Measurements from ENCODE around the gene MAMDC4.

The MAMDC4 gene

GRCh38 chr9:136847826-136848392 lies 4.2 kb upstream of the MAMDC4 start:
- DNase-seq (ENCODE audit: low read depth), result peak; percentile 85
- TF ChIP-seq, protein P1, sequence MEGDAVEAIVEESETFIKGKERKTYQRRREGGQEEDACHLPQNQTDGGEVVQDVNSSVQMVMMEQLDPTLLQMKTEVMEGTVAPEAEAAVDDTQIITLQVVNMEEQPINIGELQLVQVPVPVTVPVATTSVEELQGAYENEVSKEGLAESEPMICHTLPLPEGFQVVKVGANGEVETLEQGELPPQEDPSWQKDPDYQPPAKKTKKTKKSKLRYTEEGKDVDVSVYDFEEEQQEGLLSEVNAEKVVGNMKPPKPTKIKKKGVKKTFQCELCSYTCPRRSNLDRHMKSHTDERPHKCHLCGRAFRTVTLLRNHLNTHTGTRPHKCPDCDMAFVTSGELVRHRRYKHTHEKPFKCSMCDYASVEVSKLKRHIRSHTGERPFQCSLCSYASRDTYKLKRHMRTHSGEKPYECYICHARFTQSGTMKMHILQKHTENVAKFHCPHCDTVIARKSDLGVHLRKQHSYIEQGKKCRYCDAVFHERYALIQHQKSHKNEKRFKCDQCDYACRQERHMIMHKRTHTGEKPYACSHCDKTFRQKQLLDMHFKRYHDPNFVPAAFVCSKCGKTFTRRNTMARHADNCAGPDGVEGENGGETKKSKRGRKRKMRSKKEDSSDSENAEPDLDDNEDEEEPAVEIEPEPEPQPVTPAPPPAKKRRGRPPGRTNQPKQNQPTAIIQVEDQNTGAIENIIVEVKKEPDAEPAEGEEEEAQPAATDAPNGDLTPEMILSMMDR (conservative IDR thresholded peaks at IDR 0.05; ENCODE audit: low read length), result no peak
- H3K4me3 ChIP-seq (ENCODE audit: low read length), result peak overlapping the region; percentile 99

DNA sequence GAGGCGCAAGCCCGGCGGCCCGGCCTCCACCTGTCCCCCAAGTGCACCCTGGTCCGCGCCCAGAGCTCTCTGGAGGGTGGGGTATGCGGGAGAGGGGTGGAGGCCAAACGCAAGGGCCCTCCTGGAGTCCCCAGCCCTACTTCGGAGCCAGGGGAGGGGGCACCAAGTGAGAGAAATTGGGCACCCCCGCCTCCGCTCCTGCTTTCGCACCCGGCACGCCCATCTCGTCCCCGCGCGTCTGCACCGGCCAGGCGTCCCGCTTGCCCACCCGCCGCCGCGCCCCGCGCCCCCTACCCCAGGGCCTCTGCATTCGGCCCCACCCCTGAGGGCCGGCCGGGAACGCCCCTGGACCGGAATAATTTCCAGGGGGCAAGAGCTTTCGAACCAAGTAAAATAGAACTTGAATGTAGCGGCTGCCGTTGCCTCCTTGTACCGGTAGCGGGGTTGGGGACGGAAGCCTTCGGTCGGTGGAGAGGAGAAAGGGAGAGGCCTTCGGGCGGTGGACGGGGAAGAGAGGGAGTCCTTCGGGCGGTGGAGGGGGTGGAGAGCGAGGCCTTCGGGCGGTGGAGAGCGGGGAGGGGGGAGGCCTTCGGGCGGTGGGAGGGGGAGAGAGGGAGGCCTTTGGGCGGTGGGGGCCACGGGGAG lies 3.6 kb upstream of the MAMDC4 start:
- TF ChIP-seq, protein P1 (conservative IDR thresholded peaks at IDR 0.05; ENCODE audit: low read length), result no peak
- no peak for DNase-seq (ENCODE audit: low read depth)
- H3K4me3 ChIP-seq (ENCODE audit: low read length), result peak overlapping the region; percentile 99

DNA sequence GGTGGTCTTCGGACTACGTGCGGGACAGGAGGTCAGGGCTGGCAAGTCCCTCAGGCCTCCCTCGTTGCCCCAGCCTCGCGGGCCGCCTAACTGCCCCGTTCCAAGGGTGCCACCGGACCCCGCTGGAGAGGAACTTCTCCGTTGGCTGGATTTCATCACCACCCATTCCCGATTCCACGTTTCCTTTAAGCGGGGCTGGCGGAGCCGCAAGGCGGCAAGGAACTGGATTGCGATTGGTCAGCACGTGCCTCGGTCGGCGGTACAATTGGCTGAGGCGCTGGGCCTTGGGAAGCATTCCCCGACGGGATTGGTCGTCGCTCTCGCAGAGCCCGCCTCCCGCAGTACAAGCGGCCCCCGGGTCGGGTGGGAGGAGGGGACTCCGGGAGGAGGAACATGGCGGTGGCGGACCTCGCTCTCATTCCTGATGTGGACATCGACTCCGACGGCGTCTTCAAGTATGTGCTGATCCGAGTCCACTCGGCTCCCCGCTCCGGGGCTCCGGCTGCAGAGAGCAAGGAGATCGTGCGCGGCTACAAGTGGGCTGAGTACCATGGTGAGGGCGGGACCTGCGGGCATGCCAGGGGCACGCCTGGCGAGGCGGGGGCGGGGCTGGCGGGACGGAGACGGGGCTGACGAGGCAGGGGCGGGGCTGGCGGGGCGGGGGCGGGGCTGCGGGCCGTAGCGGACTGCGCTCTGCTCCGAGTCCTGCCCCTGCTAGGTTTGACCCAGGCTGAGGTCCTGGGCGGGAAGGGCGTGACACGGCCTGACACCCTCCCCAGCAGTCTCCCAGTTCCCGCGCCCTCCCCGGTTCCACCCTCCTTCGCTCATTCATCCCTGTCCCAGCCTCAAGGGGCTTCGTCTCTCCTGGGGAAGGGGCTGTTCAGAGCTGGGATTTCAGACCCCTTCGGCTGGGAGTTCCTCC lies 2.8 kb upstream of the MAMDC4 start, which contains the start of gene PHPT1:
Gene PHPT1, plus strand, starts transcription at position 372 of the 922 bp plus-strand sequence. Its CDS starts 22 bp downstream, at position 394.
- H3K4me3 ChIP-seq (ENCODE audit: low read length), result peak within 1 kb of the TSS; percentile 99
- peak; percentile 99 for DNase-seq (ENCODE audit: low read depth)
- TF ChIP-seq, protein P1 (conservative IDR thresholded peaks at IDR 0.05; ENCODE audit: low read length), result no peak

- H3K4me3 ChIP-seq (ENCODE audit: low read length), result peak overlapping the region; percentile 99
- no peak for DNase-seq (ENCODE audit: low read depth)
- TF ChIP-seq, protein P1 (conservative IDR thresholded peaks at IDR 0.05; ENCODE audit: low read length), result no peak
Measured at GRCh38 chr9:136849960-136850865, 1.9 kb upstream of the MAMDC4 start.

- TF ChIP-seq, protein P1 (conservative IDR thresholded peaks at IDR 0.05; ENCODE audit: low read length), result no peak
Measured at GRCh38 chr9:136850866-136851775, 1.0 kb upstream of the MAMDC4 start.

More at GRCh38 chr9:136850866-136851775, 1.0 kb upstream of the MAMDC4 start:
- no peak overlapping the region for H3K4me3 ChIP-seq (ENCODE audit: low read length)
- no peak for DNase-seq (ENCODE audit: low read depth)

All from AG10803 (cell line).